WERI-Rb-1 (cell line): ENCODE results near the gene CYP2F1.
A peak's percentile ranks its signal among the peaks of the same experiment; 100 is the strongest.
"Not testable (repeated sequence)": the region's sequence is repeated elsewhere in the genome, so short reads cannot be mapped to it uniquely, and the experiment has no call there.

Experiments used
- DNase-seq: peaks from one replicate; pipeline ENCODE4 v3.0.0-alpha.2; 2020
- H3K27ac ChIP-seq: fragments of 250-450 bp; sonication (Bioruptor Pico); 2 replicates; pipeline ENCODE4 v1.5.1; 2020; ENCODE audit warnings: mild to moderate bottlenecking, moderate library complexity
- H3K27me3 ChIP-seq: fragments of 250-450 bp; sonication (Bioruptor Pico); 2 replicates; pipeline ENCODE4 v1.5.1; 2021; ENCODE audit warnings: mild to moderate bottlenecking, low read depth, moderate library complexity; ENCODE audit not compliant: insufficient read depth, severe bottlenecking
- H3K36me3 ChIP-seq: fragments of 250-450 bp; sonication (Bioruptor Pico); 2 replicates; pipeline ENCODE4 v1.5.1; 2020; ENCODE audit warnings: mild to moderate bottlenecking, moderate library complexity
- H3K4me3 ChIP-seq: 2 replicates; pipeline ENCODE4 v1.5.1; 2011; ENCODE audit warnings: low read depth, mild to moderate bottlenecking, control low read depth, low read length
- H3K9me3 ChIP-seq: fragments of 250-450 bp; sonication (Bioruptor Pico); 2 replicates; pipeline ENCODE4 v1.5.1; 2021; ENCODE audit warnings: mild to moderate bottlenecking, moderate library complexity; ENCODE audit not compliant: severe bottlenecking
- CTCF ChIP-seq: IDR thresholded peaks from 2 replicates; pipeline ENCODE4 v1.5.1; 2011; ENCODE audit warnings: low read depth, mild to moderate bottlenecking, control low read depth, inconsistent platforms, low read length

CYP2F1 gene

GRCh38 chr19:41106177-41106576, 8.1 kb upstream of the CYP2F1 start:
- Histone ChIP-seq H3K4me3 (no peak overlapping the region), H3K36me3 (no peaks in the 10 kb centered on the region), H3K27me3 (no peaks in the 10 kb centered on the region), H3K9me3 (peaks cover 7% of the 10 kb centered on the region), H3K27ac (no peak overlapping the region)
- no peak for TF ChIP-seq CTCF
- DNase-seq, result no peak

DNA sequence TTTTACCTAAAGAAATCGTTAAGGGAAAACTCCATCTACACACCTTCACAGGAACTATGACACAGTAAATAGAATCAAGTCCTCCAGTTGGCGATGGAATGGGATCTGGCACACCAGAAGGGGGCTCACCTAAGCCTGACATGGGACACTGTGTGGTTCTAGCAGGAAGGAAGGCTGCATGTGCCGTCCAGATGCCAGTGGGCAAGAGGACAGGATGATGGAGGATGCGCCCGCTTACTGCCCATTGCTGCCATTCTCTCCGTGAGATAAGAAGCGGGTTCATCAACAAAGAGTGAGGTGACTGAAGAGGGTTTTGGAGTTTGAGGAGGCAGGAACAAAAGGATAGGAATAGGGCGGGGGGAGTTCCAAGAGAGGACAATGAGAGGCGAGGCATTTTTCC, 2.9 kb upstream of the CYP2F1 start:
- Histone ChIP-seq H3K27ac (no peak overlapping the region), H3K36me3 (no peaks in the 10 kb centered on the region), H3K4me3 (no peak overlapping the region), H3K9me3 (peaks cover 4% of the 10 kb centered on the region), H3K27me3 (no peaks in the 10 kb centered on the region)
- no peak for TF ChIP-seq CTCF
- no peak for DNase-seq

DNA sequence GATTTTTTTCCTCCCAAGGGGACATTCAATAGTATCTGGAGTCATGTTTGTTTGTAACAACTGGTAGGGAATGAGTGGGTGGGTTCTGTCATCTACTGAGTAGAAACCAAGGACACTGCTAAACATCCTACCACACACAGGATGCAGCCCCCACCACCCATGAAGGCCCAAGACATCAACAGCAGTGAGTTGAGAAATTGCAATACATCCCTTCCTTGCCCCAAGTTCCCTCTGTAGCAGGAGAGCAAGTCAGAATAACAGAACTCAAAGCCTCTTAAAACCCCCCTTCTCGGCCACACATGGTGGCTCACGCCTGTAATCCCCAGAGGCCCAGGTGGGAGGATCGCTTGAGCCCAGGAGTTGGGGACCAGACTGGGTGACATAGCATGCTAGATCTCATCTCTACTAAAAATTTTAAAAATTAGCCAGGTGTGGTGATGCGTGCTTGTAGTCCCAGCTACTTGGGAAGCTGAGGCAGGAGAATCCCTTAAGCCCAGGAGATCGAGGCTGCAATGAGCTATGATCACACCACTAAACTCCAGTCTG, 2.4 kb upstream of the CYP2F1 start:
- no peaks in the 10 kb centered on the region for H3K36me3 ChIP-seq
- H3K9me3 ChIP-seq, result peaks cover 4% of the 10 kb centered on the region
- no peak overlapping the region for H3K27ac ChIP-seq
- no peak overlapping the region for H3K4me3 ChIP-seq
- TF ChIP-seq CTCF, result no peak
- H3K27me3 ChIP-seq, result no peaks in the 10 kb centered on the region
- DNase-seq, result peak; percentile 28

DNA sequence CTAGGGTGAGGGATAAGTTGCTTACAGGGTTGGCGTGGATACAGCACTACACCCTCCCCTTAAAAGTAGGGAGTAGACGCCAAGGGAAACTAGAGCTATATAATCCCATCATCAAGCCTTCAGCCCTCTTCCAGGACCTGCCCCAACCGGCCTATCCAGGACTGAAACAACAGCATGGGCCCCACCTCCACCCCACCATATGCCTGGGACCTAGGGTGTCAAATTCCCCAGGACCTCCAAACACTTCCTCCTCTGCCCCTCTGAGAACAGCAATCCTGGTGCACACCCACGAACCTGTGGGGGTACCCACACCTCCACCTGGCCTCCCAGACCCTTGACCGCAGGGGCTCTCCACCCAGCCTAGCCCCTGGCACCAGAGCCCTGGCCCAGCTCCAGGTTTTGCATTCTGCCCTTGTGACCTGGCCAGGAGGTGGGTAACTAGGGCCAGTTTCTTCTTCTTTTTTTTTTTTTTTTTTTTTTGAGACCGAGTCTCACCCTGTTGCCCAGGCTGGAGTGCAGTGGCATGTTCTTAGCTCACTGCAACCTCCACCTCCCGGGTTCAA, 1.4 kb upstream of the CYP2F1 start:
- H3K27me3 ChIP-seq, result no peaks in the 10 kb centered on the region
- no peak overlapping the region for H3K4me3 ChIP-seq
- H3K27ac ChIP-seq, result no peak overlapping the region
- DNase-seq, result peak; percentile 21
- peaks cover 4% of the 10 kb centered on the region for H3K9me3 ChIP-seq
- no peaks in the 10 kb centered on the region for H3K36me3 ChIP-seq
- TF ChIP-seq CTCF, result no peak

DNA sequence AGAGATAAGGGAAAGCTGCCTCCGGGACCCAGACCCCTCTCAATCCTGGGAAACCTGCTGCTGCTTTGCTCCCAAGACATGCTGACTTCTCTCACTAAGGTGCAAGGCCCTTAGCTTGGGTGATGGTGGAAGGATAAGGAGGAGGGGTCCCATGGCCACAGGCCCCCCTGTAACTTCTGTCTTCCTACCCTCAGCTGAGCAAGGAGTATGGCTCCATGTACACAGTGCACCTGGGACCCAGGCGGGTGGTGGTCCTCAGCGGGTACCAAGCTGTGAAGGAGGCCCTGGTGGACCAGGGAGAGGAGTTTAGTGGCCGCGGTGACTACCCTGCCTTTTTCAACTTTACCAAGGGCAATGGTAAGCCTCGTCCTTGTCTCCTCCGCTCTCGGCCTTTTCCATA, 2.0 kb downstream of the CYP2F1 start:
- DNase-seq, result no peak
- no peak overlapping the region for H3K27ac ChIP-seq
- TF ChIP-seq CTCF, result no peak
- H3K9me3 ChIP-seq, result peaks cover 4% of the 10 kb centered on the region
- no peaks in the 10 kb centered on the region for H3K27me3 ChIP-seq
- H3K4me3 ChIP-seq, result no peak overlapping the region
- H3K36me3 ChIP-seq, result no peaks in the 10 kb centered on the region

DNA sequence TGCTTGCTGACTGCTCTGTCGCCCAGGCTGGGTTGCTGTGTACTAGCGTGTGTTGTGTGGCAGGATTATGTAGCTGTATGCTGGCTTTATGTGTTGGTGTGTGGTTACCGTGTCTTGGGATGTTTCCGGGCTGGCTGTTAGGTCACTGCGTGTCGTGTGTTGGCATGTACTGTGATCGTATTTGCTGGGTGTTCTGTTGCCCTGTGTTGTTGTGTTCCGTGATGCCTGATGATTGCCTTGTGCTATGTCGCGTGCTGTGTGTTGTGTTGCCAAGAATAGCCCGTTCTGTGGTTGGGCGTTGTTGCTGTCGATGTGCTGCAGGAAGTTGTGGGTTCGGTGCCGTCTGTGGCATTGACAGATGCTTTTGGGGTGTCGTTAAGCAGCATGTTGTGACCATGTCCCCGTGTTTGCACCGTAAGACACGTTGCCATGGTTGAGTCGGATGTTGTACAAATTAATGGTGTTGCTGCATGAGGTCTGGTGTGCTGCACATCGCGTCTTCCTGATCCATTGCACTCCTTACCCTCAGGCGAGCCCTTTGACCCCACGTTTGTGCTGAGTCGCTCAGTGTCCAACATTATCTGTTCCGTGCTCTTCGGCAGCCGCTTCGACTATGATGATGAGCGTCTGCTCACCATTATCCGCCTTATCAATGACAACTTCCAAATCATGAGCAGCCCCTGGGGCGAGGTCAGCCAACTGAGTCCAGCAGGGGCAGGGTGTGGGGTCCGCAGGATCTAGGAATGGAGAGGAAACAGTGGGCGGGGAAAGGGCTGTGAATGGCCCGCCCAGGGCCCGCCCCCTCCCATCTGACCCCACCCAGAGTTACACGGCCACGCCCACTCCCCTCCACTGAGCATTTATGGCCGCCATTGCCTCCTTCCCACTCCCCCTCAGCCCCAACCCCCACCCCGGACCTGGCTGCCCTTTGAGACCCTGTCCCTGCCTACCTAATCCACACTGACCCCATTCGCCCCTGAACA, 7.0 kb downstream of the CYP2F1 start:
- H3K27ac ChIP-seq, H3K27me3 ChIP-seq, H3K9me3 ChIP-seq, H3K4me3 ChIP-seq, DNase-seq, H3K36me3 ChIP-seq: not testable (repeated sequence)

DNA sequence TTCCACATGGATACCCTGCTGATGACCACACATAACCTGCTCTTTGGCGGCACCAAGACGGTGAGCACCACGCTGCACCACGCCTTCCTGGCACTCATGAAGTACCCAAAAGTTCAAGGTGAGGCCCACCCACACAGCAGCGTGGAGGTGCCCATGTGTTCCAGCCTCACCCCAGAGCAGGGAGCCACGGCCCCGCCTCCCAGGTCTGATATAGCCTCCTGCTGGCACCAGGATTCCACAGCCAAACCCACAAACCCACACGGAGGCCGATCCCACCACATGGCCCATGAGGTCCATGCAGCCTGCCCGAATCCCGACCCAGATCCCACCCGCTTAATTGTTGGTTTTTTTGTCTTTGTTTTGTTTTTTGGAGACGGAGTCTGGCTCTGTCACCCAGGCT, 8.6 kb downstream of the CYP2F1 start:
- H3K27me3 ChIP-seq, H3K4me3 ChIP-seq, H3K9me3 ChIP-seq, H3K36me3 ChIP-seq, DNase-seq, H3K27ac ChIP-seq: not testable (repeated sequence)
